ENCODE measurements around the gene CATSPERB. TPM values are rescaled to one million over a fixed set of nuclear protein-coding genes. Genes with fewer than 3 reads are reported as not detected.
"Not testable (repeated sequence)": the region's sequence is repeated elsewhere in the genome, so short reads cannot be mapped to it uniquely, and the experiment has no call there.

Gene CATSPERB
- total and polyA plus RNA-seq, 9 donors = 0.06 to 0.93 (median 0.30) TPM; not detected in 1

- peaks cover 10% of the 10 kb centered on the region for H3K27me3 ChIP-seq (ENCODE audit: control insufficient read depth, insufficient read depth, low read length)
- H3K4me1 ChIP-seq (ENCODE audit: control insufficient read depth, insufficient read depth, low read length) = peaks cover 1% of the 10 kb centered on the region
- H3K36me3 ChIP-seq (ENCODE audit: control insufficient read depth, insufficient read depth, low read length) = no peaks in the 10 kb centered on the region
- no peak overlapping the region for H3K4me3 ChIP-seq (ENCODE audit: low read length)
- H3K9me3 ChIP-seq (replicated peaks; ENCODE audit: control insufficient read depth, low read depth, low read length) = no peaks in the 10 kb centered on the region
- no peak overlapping the region for H3K27ac ChIP-seq (ENCODE audit: low read length)
- no peak for DNase-seq
These were observed 162.6 kb downstream of the CATSPERB start for GRCh38 chr14:91569301-91569700.

- no peak overlapping the region for H3K27ac ChIP-seq (ENCODE audit: low read length)
- H3K27me3 ChIP-seq (ENCODE audit: control insufficient read depth, insufficient read depth, low read length) = peaks cover 5% of the 10 kb centered on the region
- no peaks in the 10 kb centered on the region for H3K4me1 ChIP-seq (ENCODE audit: control insufficient read depth, insufficient read depth, low read length)
- H3K4me3 ChIP-seq (ENCODE audit: low read length) = no peak overlapping the region
- WGBS (ENCODE audit: insufficient coverage) = 100% methylated on average over 3 of the region's 4 CpGs
- H3K36me3 ChIP-seq (ENCODE audit: control insufficient read depth, insufficient read depth, low read length) = no peaks in the 10 kb centered on the region
- no peaks in the 10 kb centered on the region for H3K9me3 ChIP-seq (replicated peaks; ENCODE audit: control insufficient read depth, low read depth, low read length)
- DNase-seq = no peak
These were observed 163.3 kb downstream of the CATSPERB start for GRCh38 chr14:91568626-91569025.

- not testable (repeated sequence) for H3K27me3 ChIP-seq (ENCODE audit: control insufficient read depth, insufficient read depth, low read length); DNase-seq; H3K4me1 ChIP-seq (ENCODE audit: control insufficient read depth, insufficient read depth, low read length); H3K9me3 ChIP-seq (replicated peaks; ENCODE audit: control insufficient read depth, low read depth, low read length); H3K4me3 ChIP-seq (ENCODE audit: low read length); H3K36me3 ChIP-seq (ENCODE audit: control insufficient read depth, insufficient read depth, low read length); H3K27ac ChIP-seq (ENCODE audit: low read length)
- WGBS (ENCODE audit: insufficient coverage) = 71% methylated on average over 3 of the region's 4 CpGs
These were observed 164.1 kb downstream of the CATSPERB start for GRCh38 chr14:91567827-91568226.

DNA sequence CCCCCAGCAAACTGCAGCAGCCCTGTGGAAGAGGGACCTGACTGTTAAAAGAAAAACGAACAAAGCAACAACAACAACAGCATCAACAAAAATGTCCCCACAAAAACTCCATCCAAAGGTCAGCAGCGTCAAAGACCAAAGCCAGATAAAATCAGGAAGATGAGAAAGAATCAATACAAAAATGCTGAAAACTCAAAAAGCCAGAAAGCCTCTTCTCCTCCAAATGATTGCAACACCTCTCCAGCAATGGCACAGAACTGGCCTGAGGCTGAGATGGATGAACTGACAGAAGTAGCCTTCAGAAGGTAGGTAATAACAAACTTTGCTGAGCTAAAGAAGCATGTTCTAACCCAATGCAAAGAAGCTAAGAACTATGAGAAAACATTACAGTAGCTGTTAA, 176.4 kb downstream of the CATSPERB start:
- no peaks in the 10 kb centered on the region for H3K9me3 ChIP-seq (replicated peaks; ENCODE audit: control insufficient read depth, low read depth, low read length)
- no CpG with 5 or more reads among the region's 2 CpGs for WGBS (ENCODE audit: insufficient coverage)
- no peaks in the 10 kb centered on the region for H3K27me3 ChIP-seq (ENCODE audit: control insufficient read depth, insufficient read depth, low read length)
- no peak for DNase-seq
- no peak overlapping the region for H3K4me3 ChIP-seq (ENCODE audit: low read length)
- H3K27ac ChIP-seq (ENCODE audit: low read length) = no peak overlapping the region
- no peaks in the 10 kb centered on the region for H3K36me3 ChIP-seq (ENCODE audit: control insufficient read depth, insufficient read depth, low read length)
- no peaks in the 10 kb centered on the region for H3K4me1 ChIP-seq (ENCODE audit: control insufficient read depth, insufficient read depth, low read length)

DNA sequence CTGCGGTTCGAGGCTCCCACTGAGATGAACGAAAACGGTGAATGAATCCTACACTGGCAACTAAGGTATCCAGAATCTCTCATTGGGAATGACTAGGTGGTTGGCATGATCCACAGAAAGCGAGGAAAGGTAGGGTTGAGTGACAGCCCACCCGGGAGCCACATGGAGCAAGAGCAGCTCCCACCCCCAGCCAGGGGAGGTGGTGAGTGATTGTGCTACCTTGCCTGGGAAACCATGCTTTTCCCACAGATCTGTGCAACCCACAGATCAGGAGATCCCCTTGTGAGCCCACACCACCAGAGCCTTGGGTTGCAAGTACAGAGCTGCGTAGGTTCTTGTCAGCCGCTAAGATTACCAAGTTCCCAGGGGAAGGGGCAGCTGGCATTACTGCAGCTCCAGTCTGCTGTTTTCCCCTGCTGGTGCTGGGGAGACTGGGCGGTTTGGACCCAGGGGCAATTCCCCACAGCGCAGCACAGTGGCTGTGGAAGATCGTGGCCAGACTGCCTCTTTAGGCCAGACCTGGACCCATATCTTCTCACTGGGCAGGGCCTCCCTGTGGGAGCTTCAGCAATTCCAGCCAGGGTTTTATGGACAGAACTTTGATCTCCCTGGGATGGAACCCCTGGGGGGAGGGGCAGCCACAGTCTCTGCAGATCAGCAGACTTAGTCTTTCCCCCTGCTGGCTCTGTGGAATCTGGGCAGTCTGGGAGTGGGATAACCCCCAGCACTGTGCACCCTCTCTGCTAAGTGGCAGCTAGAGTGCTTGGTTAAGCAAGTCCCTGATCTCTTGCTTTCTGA, 177.2 kb downstream of the CATSPERB start:
- H3K4me1 ChIP-seq (ENCODE audit: control insufficient read depth, insufficient read depth, low read length) = no peaks in the 10 kb centered on the region
- no peak overlapping the region for H3K4me3 ChIP-seq (ENCODE audit: low read length)
- no peaks in the 10 kb centered on the region for H3K36me3 ChIP-seq (ENCODE audit: control insufficient read depth, insufficient read depth, low read length)
- whole genome bisulfite sequencing (ENCODE audit: insufficient coverage) = 88% methylated on average over 9 of the region's 11 CpGs
- H3K27me3 ChIP-seq (ENCODE audit: control insufficient read depth, insufficient read depth, low read length) = no peaks in the 10 kb centered on the region
- DNase-seq = no peak
- no peaks in the 10 kb centered on the region for H3K9me3 ChIP-seq (replicated peaks; ENCODE audit: control insufficient read depth, low read depth, low read length)
- no peak overlapping the region for H3K27ac ChIP-seq (ENCODE audit: low read length)

- Histone ChIP-seq H3K27me3 (ENCODE audit: control insufficient read depth, insufficient read depth, low read length) (no peaks in the 10 kb centered on the region), H3K4me3 (ENCODE audit: low read length) (no peak overlapping the region), H3K27ac (ENCODE audit: low read length) (no peak overlapping the region), H3K4me1 (ENCODE audit: control insufficient read depth, insufficient read depth, low read length) (no peaks in the 10 kb centered on the region), H3K9me3 (replicated peaks; ENCODE audit: control insufficient read depth, low read depth, low read length) (no peaks in the 10 kb centered on the region), H3K36me3 (ENCODE audit: control insufficient read depth, insufficient read depth, low read length) (no peaks in the 10 kb centered on the region)
- WGBS (ENCODE audit: insufficient coverage) = 86% methylated on average over 2 of the region's 3 CpGs
- no peak for DNase-seq
These were observed 183.8 kb downstream of the CATSPERB start for GRCh38 chr14:91548108-91548507.

- Histone ChIP-seq H3K9me3 (replicated peaks; ENCODE audit: control insufficient read depth, low read depth, low read length) (no peaks in the 10 kb centered on the region), H3K36me3 (ENCODE audit: control insufficient read depth, insufficient read depth, low read length) (no peaks in the 10 kb centered on the region), H3K27me3 (ENCODE audit: control insufficient read depth, insufficient read depth, low read length) (no peaks in the 10 kb centered on the region), H3K4me3 (ENCODE audit: low read length) (no peak overlapping the region), H3K4me1 (ENCODE audit: control insufficient read depth, insufficient read depth, low read length) (no peaks in the 10 kb centered on the region), H3K27ac (ENCODE audit: low read length) (no peak overlapping the region)
- DNase-seq = no peak
- no CpG with 5 or more reads among the region's 5 CpGs for WGBS (ENCODE audit: insufficient coverage)
These were observed 185.8 kb downstream of the CATSPERB start for GRCh38 chr14:91545946-91546716.

DNA sequence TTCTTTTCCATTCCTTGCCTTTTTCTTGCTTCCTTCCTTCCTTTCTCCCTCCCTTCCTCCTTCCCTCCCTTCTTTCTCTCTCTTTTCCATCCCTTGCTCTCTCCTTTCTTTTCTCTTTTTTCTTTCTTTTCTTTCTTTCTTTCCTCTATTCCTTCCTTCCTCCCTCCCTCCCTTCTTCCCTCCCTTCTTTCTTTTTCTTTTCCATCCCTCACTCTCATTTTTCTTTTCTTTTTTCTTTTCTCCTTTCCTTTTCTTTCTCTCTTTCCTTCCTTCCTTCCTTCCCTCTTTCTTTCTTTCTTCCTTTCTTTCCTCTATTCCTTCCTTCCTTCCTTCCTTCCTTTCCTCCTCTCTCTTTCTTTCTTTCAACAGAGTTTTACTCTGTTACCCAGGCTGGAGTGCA, 186.7 kb downstream of the CATSPERB start:
- Histone ChIP-seq H3K4me1 (ENCODE audit: control insufficient read depth, insufficient read depth, low read length) (no peaks in the 10 kb centered on the region), H3K9me3 (replicated peaks; ENCODE audit: control insufficient read depth, low read depth, low read length) (no peaks in the 10 kb centered on the region), H3K27ac (ENCODE audit: low read length) (no peak overlapping the region), H3K36me3 (ENCODE audit: control insufficient read depth, insufficient read depth, low read length) (no peaks in the 10 kb centered on the region), H3K27me3 (ENCODE audit: control insufficient read depth, insufficient read depth, low read length) (no peaks in the 10 kb centered on the region), H3K4me3 (ENCODE audit: low read length) (no peak overlapping the region)
- no peak for DNase-seq

DNA sequence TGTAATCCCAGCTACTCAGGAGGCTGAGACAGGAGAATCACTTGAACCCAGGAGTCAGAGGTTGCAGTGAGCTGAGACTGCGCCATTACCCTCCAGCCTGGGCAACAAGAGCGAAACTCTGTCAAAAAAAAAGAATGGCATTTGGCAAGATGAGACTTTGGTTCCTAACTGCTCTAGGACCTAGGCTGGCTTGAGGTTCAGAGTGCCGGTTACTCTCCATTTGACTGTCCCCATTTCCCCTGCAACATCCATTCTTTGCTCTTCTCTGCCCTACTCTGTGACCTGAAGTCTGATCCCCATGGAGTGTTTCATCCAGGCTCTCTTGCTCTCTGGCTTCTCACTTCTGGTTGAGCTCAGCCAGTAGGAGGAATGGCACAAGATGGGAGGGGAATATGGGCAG, 195.6 kb downstream of the CATSPERB start:
- H3K9me3 ChIP-seq (replicated peaks; ENCODE audit: control insufficient read depth, low read depth, low read length) = no peaks in the 10 kb centered on the region
- H3K27ac ChIP-seq (ENCODE audit: low read length) = no peak overlapping the region
- H3K4me1 ChIP-seq (ENCODE audit: control insufficient read depth, insufficient read depth, low read length) = no peaks in the 10 kb centered on the region
- H3K27me3 ChIP-seq (ENCODE audit: control insufficient read depth, insufficient read depth, low read length) = no peaks in the 10 kb centered on the region
- WGBS (ENCODE audit: insufficient coverage) = 93% methylated on average over 2 of the region's 3 CpGs
- H3K36me3 ChIP-seq (ENCODE audit: control insufficient read depth, insufficient read depth, low read length) = no peaks in the 10 kb centered on the region
- DNase-seq = no peak
- H3K4me3 ChIP-seq (ENCODE audit: low read length) = no peak overlapping the region

- H3K4me3 ChIP-seq (ENCODE audit: low read length); DNase-seq; H3K27ac ChIP-seq (ENCODE audit: low read length); H3K36me3 ChIP-seq (ENCODE audit: control insufficient read depth, insufficient read depth, low read length); H3K27me3 ChIP-seq (ENCODE audit: control insufficient read depth, insufficient read depth, low read length); H3K9me3 ChIP-seq (replicated peaks; ENCODE audit: control insufficient read depth, low read depth, low read length); H3K4me1 ChIP-seq (ENCODE audit: control insufficient read depth, insufficient read depth, low read length): not testable (repeated sequence)
- no CpG with 5 or more reads among the region's 5 CpGs for WGBS (ENCODE audit: insufficient coverage)
These were observed 197.8 kb downstream of the CATSPERB start for GRCh38 chr14:91534059-91534458.
